Thymus (tissue), 11 donors: ENCODE data around the gene SSBP4. TPM values are rescaled to one million over a fixed set of nuclear protein-coding genes. Genes with fewer than 3 reads are reported as not detected.
A peak's percentile ranks its signal among the peaks of the same experiment; 100 is the strongest.

Experiments used
- DNase-seq, 9 donors: peaks; one replicate each; pipeline ENCODE4 v3.0.0-alpha.2; 2013; ENCODE audit warnings: low spot score in 9 of 9, low read depth in 6 of 9, missing footprints in 1 of 9
- H3K27ac ChIP-seq, 2 donors: one replicate each; pipeline ENCODE4 v1.5.1; 2013; ENCODE audit warnings: control low read depth in 1 of 2, low read depth in 1 of 2, low read length in 1 of 2, mild to moderate bottlenecking in 1 of 2, moderate library complexity in 1 of 2
- H3K27me3 ChIP-seq, 2 donors: one replicate each; pipeline ENCODE4 v1.5.1; 2013; ENCODE audit warnings: low read length in 1 of 2; ENCODE audit not compliant: control insufficient read depth in 2 of 2, insufficient read depth in 1 of 2
- H3K36me3 ChIP-seq, 2 donors: one replicate each; pipeline ENCODE4 v1.5.1; 2013; ENCODE audit warnings: low read length in 1 of 2, mild to moderate bottlenecking in 1 of 2, moderate library complexity in 1 of 2; ENCODE audit not compliant: control insufficient read depth in 2 of 2, insufficient read depth in 2 of 2
- H3K4me1 ChIP-seq, 2 donors: one replicate each; pipeline ENCODE4 v1.5.1; 2013; ENCODE audit warnings: low read length in 2 of 2; ENCODE audit not compliant: control insufficient read depth in 2 of 2, insufficient read depth in 2 of 2
- H3K4me3 ChIP-seq, 2 donors: one replicate each; pipeline ENCODE4 v1.5.1; 2013; ENCODE audit warnings: low read length in 2 of 2, control low read depth in 1 of 2, mild to moderate bottlenecking in 1 of 2
- H3K9me3 ChIP-seq, 2 donors: one replicate each; pipeline ENCODE4 v1.5.1; 2013; ENCODE audit warnings: low read length in 1 of 2, mild to moderate bottlenecking in 1 of 2; ENCODE audit not compliant: control insufficient read depth in 2 of 2, insufficient read depth in 1 of 2
- WGBS: extraction: QIAGEN DNeasy Blood & Tissue Kit; methylation state at CpG from one replicate; pipeline ENCODE4 v1.1.7; 2013; 5-methylcytosine and 5-hydroxymethylcytosine counted together
- polyA plus RNA-seq: library from polyadenylated mRNA; stranded (reverse); fragments of 200-250 nt; gene quantifications from one replicate; pipeline ENCODE4 v1.2.3, GENCODE V29; 2013
- total RNA-seq: library from RNA; stranded (reverse); fragments of 120-200 nt; gene quantifications from one replicate; pipeline ENCODE4 v1.2.4, GENCODE V29; 2013
- donor health status: healthy.

Gene SSBP4
- total and polyA plus RNA-seq, 2 donors: 47.3 to 50.3 TPM

DNA sequence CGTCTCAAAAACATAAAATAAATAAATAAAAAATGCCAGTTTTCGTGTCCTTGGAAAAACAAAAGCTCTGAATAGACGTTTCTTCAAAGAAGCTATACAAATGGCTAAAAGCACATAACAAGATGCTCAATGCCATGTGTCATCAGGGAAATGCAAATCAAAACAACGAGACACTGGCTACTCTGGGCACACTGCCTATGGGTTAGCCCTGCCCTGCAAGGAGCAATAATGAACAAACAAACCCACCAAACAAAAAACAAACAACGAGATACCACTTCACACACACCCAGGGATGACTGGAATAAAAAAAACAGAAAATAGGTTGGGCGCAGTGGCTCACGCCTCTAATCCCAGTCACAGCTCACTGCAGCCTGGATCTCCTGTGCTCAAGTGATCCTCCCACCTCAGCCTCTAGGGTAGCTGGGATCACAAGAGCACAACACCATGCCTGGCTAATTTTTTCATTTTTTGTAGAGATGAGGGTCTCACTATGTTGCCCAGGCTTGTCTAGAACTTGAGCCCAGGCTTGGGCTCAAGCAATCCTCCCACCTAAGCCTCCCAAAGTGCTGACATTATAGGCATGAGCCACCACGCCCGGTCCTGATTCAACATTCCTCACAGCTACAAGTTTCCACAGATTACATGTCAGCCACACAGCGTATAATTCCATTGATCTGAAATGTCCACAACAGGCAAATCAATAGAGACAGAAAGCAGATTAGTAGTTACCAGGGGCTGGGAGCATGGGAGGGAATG, 34.2 kb downstream of the SSBP4 start:
- 95% methylated on average over 10 of the region's 10 CpGs for WGBS
- Histone ChIP-seq H3K9me3 (no peaks in the 10 kb centered on the region), H3K27ac (no peak overlapping the region), H3K4me1 (peaks cover 0 to 4% of the 10 kb centered on the region in 2 donors), H3K36me3 (peaks cover 57 to 62% of the 10 kb centered on the region in 2 donors), H3K27me3 (no peaks in the 10 kb centered on the region), H3K4me3 (no peak overlapping the region)
- DNase-seq: no peak

DNA sequence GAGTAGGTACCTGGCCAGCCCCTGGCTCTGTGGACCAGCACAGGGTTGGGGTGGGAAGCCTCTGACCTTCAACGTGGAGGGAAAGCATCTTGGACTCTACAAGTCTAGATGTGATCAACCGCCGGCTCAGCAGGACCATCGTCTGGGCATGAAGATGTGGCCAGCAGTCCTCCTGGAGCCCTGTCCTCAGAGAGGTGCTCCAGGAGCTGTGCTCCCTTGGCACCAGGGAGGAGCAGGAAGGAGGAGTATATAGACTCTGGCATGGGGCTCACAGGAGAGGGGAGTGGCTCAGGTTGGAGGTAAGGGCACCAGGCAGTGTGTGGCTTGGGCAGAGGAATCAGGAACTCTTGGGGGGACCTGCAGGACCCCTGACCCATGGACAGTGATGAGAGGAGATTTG, 37.1 kb downstream of the SSBP4 start:
- H3K27me3 ChIP-seq: no peaks in the 10 kb centered on the region
- peaks cover 0 to under 1% of the 10 kb centered on the region in 2 donors for H3K4me1 ChIP-seq
- no peak for DNase-seq
- H3K9me3 ChIP-seq: no peaks in the 10 kb centered on the region
- H3K36me3 ChIP-seq: peaks cover 54 to 58% of the 10 kb centered on the region in 2 donors
- 98% methylated on average over 4 of the region's 4 CpGs for WGBS
- no peak overlapping the region for H3K27ac ChIP-seq
- no peak overlapping the region for H3K4me3 ChIP-seq

DNA sequence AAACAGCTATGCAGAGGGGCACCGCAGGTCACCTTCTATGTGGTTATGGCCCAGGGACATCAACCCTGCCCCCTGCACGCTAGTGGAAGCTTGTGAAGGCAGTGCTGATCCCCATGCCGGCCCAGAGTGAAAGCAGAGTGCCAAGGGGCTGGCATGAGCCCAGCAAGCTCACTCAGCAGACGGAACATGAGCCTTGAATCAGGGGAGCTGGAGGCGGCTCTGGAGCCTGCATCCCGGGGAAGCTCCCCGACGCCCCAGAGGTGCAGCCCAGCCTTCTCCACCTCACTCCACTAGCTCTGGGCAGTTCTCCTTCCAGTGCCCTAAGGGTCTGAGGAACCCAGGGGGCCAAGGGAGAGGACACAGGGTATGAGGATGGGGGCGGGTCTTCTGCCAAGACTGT, 37.8 kb downstream of the SSBP4 start:
- DNase-seq: no peak
- Histone ChIP-seq H3K27me3 (no peaks in the 10 kb centered on the region), H3K36me3 (peaks cover 56 to 57% of the 10 kb centered on the region in 2 donors), H3K4me3 (no peak overlapping the region), H3K4me1 (no peaks in the 10 kb centered on the region), H3K27ac (no peak overlapping the region), H3K9me3 (no peaks in the 10 kb centered on the region)
- 86% methylated on average over 9 of the region's 9 CpGs for WGBS

DNA sequence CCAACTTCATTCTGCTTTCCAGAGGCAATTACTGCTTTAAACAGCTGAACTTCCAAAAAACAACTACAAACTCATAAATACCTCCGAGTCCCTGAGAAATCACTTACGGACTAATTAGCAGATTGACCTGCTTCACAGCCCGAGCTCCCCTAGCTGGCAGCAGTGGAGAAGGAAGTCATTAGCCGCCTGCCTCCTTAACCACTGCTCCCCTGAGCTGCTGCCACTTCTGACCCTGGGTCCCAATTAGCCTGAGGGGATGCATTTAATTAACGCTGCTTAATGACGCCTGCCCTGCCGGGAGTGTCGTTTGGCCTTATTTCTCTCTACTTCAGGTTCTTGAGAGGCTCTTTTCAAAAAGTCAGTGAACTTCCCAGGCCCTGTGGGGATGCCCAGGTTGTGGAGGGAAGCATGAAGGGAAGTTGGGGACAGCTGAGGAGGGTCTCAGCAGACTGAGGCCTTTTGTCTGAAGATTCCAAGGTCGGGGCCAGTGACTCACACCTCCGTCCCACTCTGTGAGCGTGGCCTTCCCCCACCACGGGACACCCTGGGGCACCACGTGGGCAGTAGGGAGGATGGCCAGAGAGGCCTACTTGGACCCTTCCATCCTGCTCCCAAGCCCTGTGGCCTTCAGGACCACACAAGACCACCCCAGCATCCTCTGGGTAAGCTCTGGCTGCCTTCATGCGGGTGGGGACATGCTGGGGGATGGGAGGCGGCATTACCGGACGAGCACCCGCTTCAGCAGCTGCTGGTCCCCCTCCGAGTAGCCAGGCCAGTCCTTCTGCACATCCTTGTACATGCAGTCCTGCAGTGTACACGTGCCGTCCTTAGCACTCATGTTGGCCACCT, 38.5 kb downstream of the SSBP4 start:
- Histone ChIP-seq H3K4me1 (no peaks in the 10 kb centered on the region), H3K36me3 (peaks cover 54 to 55% of the 10 kb centered on the region in 2 donors), H3K27ac (no peak overlapping the region)

DNA sequence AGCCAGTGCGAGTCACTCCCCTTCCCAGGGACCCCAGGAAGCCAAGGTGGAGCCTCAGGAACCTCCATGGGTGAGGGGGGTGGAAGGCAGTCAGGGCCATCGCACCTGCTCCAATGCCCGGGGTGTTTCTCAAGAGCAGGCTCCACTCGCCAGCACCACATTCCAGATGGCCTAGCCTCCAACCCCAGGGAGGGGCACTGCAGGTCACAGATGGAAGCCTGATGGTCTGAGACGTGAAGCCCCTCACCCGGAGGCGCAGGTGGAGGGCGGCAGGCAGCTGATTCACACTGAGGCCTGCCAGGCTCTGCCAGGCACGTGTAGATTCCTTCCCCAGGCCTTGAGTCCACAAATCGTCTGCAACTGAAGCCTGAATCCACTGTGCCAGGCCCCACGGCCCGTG, 41.7 kb downstream of the SSBP4 start:
- Histone ChIP-seq H3K36me3 (peaks cover 66 to 71% of the 10 kb centered on the region in 2 donors), H3K4me1 (peaks cover 4 to 15% of the 10 kb centered on the region in 2 donors), H3K9me3 (no peaks in the 10 kb centered on the region), H3K27ac (no peak overlapping the region), H3K27me3 (no peaks in the 10 kb centered on the region), H3K4me3 (no peak overlapping the region)
- DNase-seq: no peak
- 96% methylated on average over 12 of the region's 12 CpGs for WGBS

More for the DNA sequence above, 38.5 kb downstream of the SSBP4 start:
- 97% methylated on average over 21 of the region's 21 CpGs for WGBS
- no peak overlapping the region for H3K4me3 ChIP-seq
- H3K9me3 ChIP-seq: no peaks in the 10 kb centered on the region
- no peaks in the 10 kb centered on the region for H3K27me3 ChIP-seq
- no peak for DNase-seq

DNA sequence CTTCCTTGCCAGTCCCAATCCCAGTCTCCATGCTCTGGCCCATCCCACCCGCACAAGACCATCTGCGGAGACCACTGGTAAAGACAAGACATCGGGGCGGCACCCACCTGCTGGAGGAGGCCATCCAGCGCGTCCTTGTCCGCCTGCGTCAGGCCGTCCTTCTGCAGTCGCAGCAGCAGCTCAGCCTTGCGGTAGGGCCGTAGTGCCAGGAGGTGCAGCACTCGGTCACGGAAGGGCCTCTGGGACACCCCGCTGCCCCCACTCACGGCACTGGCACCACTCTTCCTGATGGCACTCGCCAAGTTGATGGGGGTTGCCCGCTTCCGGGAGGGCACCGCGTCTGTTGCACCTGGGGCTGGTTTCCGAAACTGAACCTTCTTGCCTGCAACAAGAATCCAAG, 42.3 kb downstream of the SSBP4 start:
- DNase-seq: no peak
- Histone ChIP-seq H3K27ac (no peak overlapping the region), H3K9me3 (no peaks in the 10 kb centered on the region), H3K4me3 (no peak overlapping the region), H3K4me1 (peaks cover 4 to 15% of the 10 kb centered on the region in 2 donors), H3K27me3 (no peaks in the 10 kb centered on the region), H3K36me3 (peaks cover 61 to 68% of the 10 kb centered on the region in 2 donors)
- 98% methylated on average over 22 of the region's 22 CpGs for WGBS

DNA sequence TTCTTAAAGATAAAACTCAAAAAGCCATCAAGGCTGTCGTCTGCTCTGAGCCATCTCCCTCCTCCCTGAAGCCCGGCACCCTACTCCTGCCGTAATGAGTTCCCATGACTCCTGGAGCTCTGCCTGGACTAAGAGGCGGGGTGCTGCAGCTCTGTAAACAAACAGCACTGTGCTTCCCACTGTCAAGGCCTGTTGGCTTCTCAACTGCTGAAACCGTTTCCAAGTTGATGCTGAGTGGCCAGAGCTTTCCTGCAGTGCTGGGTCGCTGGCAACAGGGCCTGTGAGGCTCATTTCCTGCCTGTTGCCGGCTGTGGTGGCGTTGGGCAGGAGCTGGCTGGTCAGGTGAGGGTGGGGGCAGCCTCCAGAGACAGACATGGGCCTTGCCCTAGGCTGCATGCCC, 45.4 kb downstream of the SSBP4 start:
- peak overlapping the region; percentile 51 to 62 for H3K27ac ChIP-seq
- 37% methylated on average over 8 of the region's 8 CpGs for WGBS
- no peak overlapping the region for H3K4me3 ChIP-seq
- H3K9me3 ChIP-seq: no peaks in the 10 kb centered on the region
- peaks cover 6 to 27% of the 10 kb centered on the region in 2 donors for H3K4me1 ChIP-seq
- no peak for DNase-seq
- no peaks in the 10 kb centered on the region for H3K27me3 ChIP-seq
- H3K36me3 ChIP-seq: peaks cover 37 to 40% of the 10 kb centered on the region in 2 donors

DNA sequence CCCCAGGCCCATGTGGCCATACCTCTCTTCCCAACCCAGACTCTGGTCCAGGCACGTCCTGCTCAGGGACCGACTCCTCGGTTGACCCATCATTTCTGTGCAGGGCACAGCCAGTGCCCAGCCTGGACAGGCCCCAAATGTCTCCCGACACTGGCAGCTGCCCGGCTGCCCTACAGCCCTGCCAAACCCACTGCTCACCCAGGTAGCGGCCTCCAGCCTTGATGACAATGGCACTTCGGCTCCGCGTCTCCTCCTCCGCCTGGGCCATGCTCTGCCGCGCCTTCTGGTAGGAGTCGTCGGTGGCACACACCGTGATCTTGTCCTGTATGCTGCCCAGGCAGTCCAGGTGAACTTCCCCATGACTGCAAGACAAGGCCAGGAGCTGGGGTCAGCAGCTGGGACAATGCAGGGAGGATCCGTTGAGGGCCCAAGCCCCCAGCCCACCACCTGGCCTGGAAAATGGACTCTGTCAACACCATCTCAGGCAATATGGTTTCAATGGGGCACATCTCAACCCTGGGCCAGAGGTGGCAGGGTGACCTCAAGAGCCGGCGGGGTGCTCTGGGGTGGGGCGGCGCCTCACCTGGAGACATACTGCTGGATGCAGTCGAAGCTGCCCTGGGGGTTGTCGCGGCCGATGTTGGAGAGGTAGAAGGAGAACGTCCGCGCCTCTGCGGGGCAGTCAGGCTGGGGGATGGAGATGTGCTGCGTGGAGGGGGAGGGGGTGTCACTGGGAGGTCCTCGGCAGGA, 46.2 kb downstream of the SSBP4 start:
- Histone ChIP-seq H3K4me3 (no peak overlapping the region), H3K4me1 (peaks cover 6 to 29% of the 10 kb centered on the region in 2 donors), H3K27me3 (no peaks in the 10 kb centered on the region), H3K9me3 (no peaks in the 10 kb centered on the region), H3K27ac (peak overlapping the region; percentile 51 to 62), H3K36me3 (peaks cover 32 to 33% of the 10 kb centered on the region in 2 donors)
- no peak for DNase-seq
- 98% methylated on average over 30 of the region's 30 CpGs for WGBS
